Pancreas (tissue), 10 donors: ENCODE data around the gene C4A. TPM values are rescaled to one million over a fixed set of nuclear protein-coding genes. Genes with fewer than 3 reads are reported as not detected.
A peak's percentile ranks its signal among the peaks of the same experiment; 100 is the strongest.

ENCODE experiments used
- ATAC-seq, 4 donors: fragments of 200-7000 bp; cut with Tn5 transposase; one replicate each; pipeline versions ENCODE4 v1.8.0 to v1.9.1; 2020; ENCODE audit warnings: mild to moderate bottlenecking in 4 of 4, moderate library complexity in 4 of 4
- DNase-seq, 6 donors: peaks; one replicate each; pipeline ENCODE4 v3.0.0-alpha.2; 2020
- FAIRE-seq: peaks from 2 replicates; lab custom pipeline; 2012; peaks lifted over from hg19 to GRCh38; lab: Jason Lieb, UNC
- H3K27ac ChIP-seq, 4 donors: fragments of 200-600 bp; sonication (generic); 1 replicate in 3 of 4; 2 replicates in 1 of 4; pipeline versions ENCODE4 v1.5.0 to v1.8.0; 2020
- H3K27me3 ChIP-seq, 4 donors: fragments of 200-600 bp; one replicate each; pipeline ENCODE4 v1.8.0; 2021
- H3K36me3 ChIP-seq, 3 donors: fragments of 200-600 bp; sonication (generic) in 1 of 3; one replicate each; pipeline versions ENCODE4 v1.5.0 to v1.8.0; 2020 to 2021
- H3K4me1 ChIP-seq, 3 donors: fragments of 200-600 bp; one replicate each; pipeline ENCODE4 v1.8.0; 2021
- H3K4me3 ChIP-seq, 4 donors: fragments of 200-600 bp; sonication (generic) in 2 of 4; one replicate each; pipeline versions ENCODE4 v1.5.0 to v1.8.0; 2020 to 2021
- H3K9me3 ChIP-seq, 4 donors: fragments of 200-600 bp; one replicate each; pipeline ENCODE4 v1.8.0; 2021
- CTCF ChIP-seq, 4 donors: fragments of 200-600 bp; sonication (generic) in 3 of 4; IDR thresholded peaks; one replicate each; pipeline versions ENCODE4 v1.5.0 to v1.8.0; 2021; ENCODE audit warnings: antibody characterized with exemption in 4 of 4
- WGBS, 2 donors: extraction: QIAGEN DNeasy Blood & Tissue Kit; methylation state at CpG; one replicate each; pipeline ENCODE4 v1.1.7; 2013; 5-methylcytosine and 5-hydroxymethylcytosine counted together
- intact Hi-C, 3 donors: fragments of 100-400 bp; cut with DNase I; formaldehyde crosslinking; loops; one replicate each; pipeline versions ENCODE4 v1.11.1 to v1.14.2; 2022
- polyA plus RNA-seq, 2 donors: library from polyadenylated mRNA; stranded (reverse); fragments of 200-250 nt; gene quantifications; one replicate each; pipeline ENCODE4 v1.2.3, GENCODE V29; 2013
- total RNA-seq, 6 donors: library from RNA; stranded (reverse); fragmentation: NEBNext Ultra II Directional in 4 of 6; extraction: Animal tissue kit (Norgen Biotek cat#: 25700) in 4 of 6; gene quantifications; one replicate each; pipeline versions ENCODE4 v1.2.1 to v1.2.4, GENCODE V29; 2021 to 2023
- donor health status: healthy with polysubstance abuse.
- donor health status: DM: no; HTN: no; CAD: no; lungs with moderate emphysema.
- donor health status: DM: no; HTN: no; CAD: no.
- donor health status: control.
- donor health status: control.
- donor health status: Bipolar disorder and iron deficiency.
- donor health status: DM: yes; HTN: yes; CAD: no.
- donor health status: DM: no; HTN: no; CAD: no.
- donor health status: DM: no; HTN: no; CAD: no.
- donor health status: DM: yes; HTN: yes; CAD: no.

Gene C4A
- total and polyA plus RNA-seq, 8 donors, result 14.0 to 789 (median 109) TPM

- DNase-seq (no peak), FAIRE-seq (no peak), ATAC-seq (no peak)
- intact Hi-C loops, result no loop called here
- Histone ChIP-seq H3K27me3 (no peaks in the 10 kb centered on the region), H3K27ac (no peak overlapping the region), H3K36me3 (peaks cover 0 to 42% (median 7%) of the 10 kb centered on the region in 3 donors), H3K4me3 (no peak overlapping the region), H3K9me3 (no peaks in the 10 kb centered on the region), H3K4me1 (peaks cover 0 to 7% (median 4%) of the 10 kb centered on the region in 3 donors)
- WGBS, 2 donors, result 83 to 90% methylated on average over 9 to 11 of the region's 11 CpGs
- no peak for TF ChIP-seq CTCF (IDR thresholded peaks at IDR 0.05)
These were observed 13.5 kb upstream of the C4A start for GRCh38 chr6:31968326-31968725.

- ATAC-seq (no peak), DNase-seq (peak in 1 of 6 donors; percentile 65), FAIRE-seq (no peak)
- H3K27me3 ChIP-seq, result no peaks in the 10 kb centered on the region
- TF ChIP-seq CTCF (IDR thresholded peaks at IDR 0.05), result no peak
- peaks cover 0 to 9% (median 5%) of the 10 kb centered on the region in 3 donors for H3K4me1 ChIP-seq
- WGBS, 2 donors, result 87 to 88% methylated on average over 23 of the region's 23 CpGs
- H3K36me3 ChIP-seq, result peaks cover 0 to 35% (median 7%) of the 10 kb centered on the region in 3 donors
- intact Hi-C loops, result no loop called here
- no peak overlapping the region for H3K4me3 ChIP-seq
- H3K27ac ChIP-seq, result no peak overlapping the region
- H3K9me3 ChIP-seq, result no peaks in the 10 kb centered on the region
These were observed 12.8 kb upstream of the C4A start for GRCh38 chr6:31968791-31969711.

- DNase-seq (no peak), FAIRE-seq (no peak)
- H3K36me3 ChIP-seq, result peaks cover 0 to 25% (median 7%) of the 10 kb centered on the region in 3 donors
These were observed 11.9 kb upstream of the C4A start for GRCh38 chr6:31969712-31970603.

More at GRCh38 chr6:31969712-31970603, 11.9 kb upstream of the C4A start:
- Histone ChIP-seq H3K4me1 (peaks cover 0 to 9% (median 5%) of the 10 kb centered on the region in 3 donors), H3K27ac (peak overlapping the region in 2 of 4 donors; percentile 94 to 97), H3K9me3 (no peaks in the 10 kb centered on the region), H3K4me3 (peak overlapping the region in 2 of 4 donors; percentile 87 to 89), H3K27me3 (no peaks in the 10 kb centered on the region)
- TF ChIP-seq CTCF (IDR thresholded peaks at IDR 0.05), result no peak
- intact Hi-C loops, result no loop called here
- ATAC-seq, result no peak
- WGBS, 2 donors, result 62 to 73% methylated on average over 17 of the region's 17 CpGs
